Astrocyte (in vitro differentiated cells and primary cell): ENCODE data around the gene RPL21.

Source experiments
- EZH2 ChIP-seq: IDR thresholded peaks from 2 replicates; pipeline ENCODE4 v1.6.1; 2012; ENCODE audit warnings: mild to moderate bottlenecking, low read length, inconsistent platforms; ENCODE audit not compliant: insufficient read depth
- TF ChIP-seq, protein P1 (sequence below): IDR thresholded peaks from 2 replicates; pipeline ENCODE4 v1.5.1; 2011; ENCODE audit warnings: low read depth, mild to moderate bottlenecking, inconsistent platforms, low read length, moderate library complexity; ENCODE audit not compliant: insufficient read depth

DNA sequence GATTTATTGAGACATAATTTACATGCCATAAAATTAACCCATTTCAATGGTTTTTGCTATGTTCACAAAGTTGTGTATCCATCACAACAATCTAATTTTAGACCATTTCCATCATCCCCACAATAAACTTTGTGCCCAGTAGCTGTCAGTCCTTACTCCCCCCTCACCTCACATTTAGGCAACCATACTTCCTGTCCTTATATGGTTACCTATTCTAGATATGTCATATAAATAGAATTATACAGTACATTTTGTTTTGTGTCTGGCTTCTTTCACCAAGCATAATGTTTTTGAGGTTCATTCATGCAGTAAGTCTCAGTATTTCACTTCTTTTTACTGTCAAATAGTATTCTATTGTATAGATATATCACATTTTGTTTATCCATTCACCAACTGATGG lies 23.2 kb upstream of the RPL21 start:
- TF ChIP-seq, protein P1, sequence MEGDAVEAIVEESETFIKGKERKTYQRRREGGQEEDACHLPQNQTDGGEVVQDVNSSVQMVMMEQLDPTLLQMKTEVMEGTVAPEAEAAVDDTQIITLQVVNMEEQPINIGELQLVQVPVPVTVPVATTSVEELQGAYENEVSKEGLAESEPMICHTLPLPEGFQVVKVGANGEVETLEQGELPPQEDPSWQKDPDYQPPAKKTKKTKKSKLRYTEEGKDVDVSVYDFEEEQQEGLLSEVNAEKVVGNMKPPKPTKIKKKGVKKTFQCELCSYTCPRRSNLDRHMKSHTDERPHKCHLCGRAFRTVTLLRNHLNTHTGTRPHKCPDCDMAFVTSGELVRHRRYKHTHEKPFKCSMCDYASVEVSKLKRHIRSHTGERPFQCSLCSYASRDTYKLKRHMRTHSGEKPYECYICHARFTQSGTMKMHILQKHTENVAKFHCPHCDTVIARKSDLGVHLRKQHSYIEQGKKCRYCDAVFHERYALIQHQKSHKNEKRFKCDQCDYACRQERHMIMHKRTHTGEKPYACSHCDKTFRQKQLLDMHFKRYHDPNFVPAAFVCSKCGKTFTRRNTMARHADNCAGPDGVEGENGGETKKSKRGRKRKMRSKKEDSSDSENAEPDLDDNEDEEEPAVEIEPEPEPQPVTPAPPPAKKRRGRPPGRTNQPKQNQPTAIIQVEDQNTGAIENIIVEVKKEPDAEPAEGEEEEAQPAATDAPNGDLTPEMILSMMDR, result no peak
- no peak for TF ChIP-seq EZH2
